Rectal smooth muscle tissue (tissue), 1 donor: ENCODE data around the gene SLC15A4.
"Not testable (repeated sequence)": the region's sequence is repeated elsewhere in the genome, so short reads cannot be mapped to it uniquely, and the experiment has no call there.

Source experiments
- H3K27ac ChIP-seq: one replicate; pipeline ENCODE4 v1.7.0; 2013; ENCODE audit warnings: low read depth, low read length, inconsistent platforms
- H3K27me3 ChIP-seq: one replicate; pipeline ENCODE4 v1.7.0; 2013; ENCODE audit warnings: low read length; ENCODE audit not compliant: control insufficient read depth, insufficient read depth
- H3K36me3 ChIP-seq: one replicate; pipeline ENCODE4 v1.7.0; 2013; ENCODE audit warnings: low read length; ENCODE audit not compliant: control insufficient read depth, insufficient read depth
- H3K4me1 ChIP-seq: one replicate; pipeline ENCODE4 v1.7.0; 2013; ENCODE audit warnings: low read length; ENCODE audit not compliant: control insufficient read depth, insufficient read depth
- H3K4me3 ChIP-seq: one replicate; pipeline ENCODE4 v1.7.0; 2013; ENCODE audit warnings: low read length
- H3K9ac ChIP-seq: one replicate; pipeline ENCODE4 v1.7.0; 2013; ENCODE audit warnings: low read length

Gene SLC15A4

DNA sequence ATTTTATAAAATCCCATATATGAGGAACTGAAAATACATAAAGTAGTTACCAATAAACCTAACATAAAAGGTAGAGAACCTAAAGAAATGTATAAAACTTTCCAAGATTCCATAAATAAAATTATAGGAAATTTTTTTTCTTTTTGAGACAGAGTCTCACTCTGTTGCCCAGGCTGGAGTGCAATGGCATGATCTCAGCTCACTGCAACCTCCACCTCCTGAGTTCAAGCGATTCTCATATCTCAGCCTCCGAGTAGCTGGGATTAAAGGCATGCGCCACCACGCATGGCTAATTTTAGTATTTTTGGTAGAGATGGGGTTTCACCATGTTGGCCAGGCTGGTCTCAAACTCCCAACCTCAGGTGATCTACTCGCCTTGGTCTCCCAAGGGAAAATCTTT, 18.4 kb downstream of the SLC15A4 start:
- H3K36me3 ChIP-seq = peaks cover 21% of the 10 kb centered on the region
- not testable (repeated sequence) for H3K27ac ChIP-seq, H3K27me3 ChIP-seq, H3K4me1 ChIP-seq, H3K9ac ChIP-seq, H3K4me3 ChIP-seq

DNA sequence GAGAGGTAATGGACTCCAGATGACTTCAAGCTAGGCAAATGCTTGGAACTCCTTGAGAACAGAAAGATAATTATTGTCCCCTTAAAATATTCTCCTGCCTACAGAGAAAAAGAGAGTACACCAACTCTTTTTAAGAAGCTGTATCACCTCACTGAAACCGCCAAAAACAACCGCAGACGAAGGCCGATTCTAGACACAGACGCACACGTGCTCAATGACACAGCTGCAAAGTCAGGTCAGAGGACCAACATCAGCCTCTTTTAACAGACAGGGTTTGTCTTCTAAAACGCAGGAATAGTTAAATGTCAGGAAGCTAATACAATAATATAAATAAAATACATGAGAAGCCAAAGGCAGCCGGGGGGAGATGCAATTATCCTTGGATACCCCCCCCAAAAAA, 19.0 kb downstream of the SLC15A4 start:
- peaks cover 21% of the 10 kb centered on the region for H3K36me3 ChIP-seq
- peaks cover 2% of the 10 kb centered on the region for H3K4me1 ChIP-seq
- no peak overlapping the region for H3K4me3 ChIP-seq
- H3K27me3 ChIP-seq = no peaks in the 10 kb centered on the region
- H3K9ac ChIP-seq = no peak overlapping the region
- no peak overlapping the region for H3K27ac ChIP-seq

GRCh38 chr12:128803788-128804187, 20.0 kb downstream of the SLC15A4 start:
- Histone ChIP-seq H3K27me3 (no peaks in the 10 kb centered on the region), H3K4me1 (no peaks in the 10 kb centered on the region), H3K4me3 (no peak overlapping the region), H3K9ac (no peak overlapping the region), H3K36me3 (peaks cover 28% of the 10 kb centered on the region), H3K27ac (no peak overlapping the region)

- no peak overlapping the region for H3K9ac ChIP-seq
- no peaks in the 10 kb centered on the region for H3K27me3 ChIP-seq
- peaks cover 30% of the 10 kb centered on the region for H3K36me3 ChIP-seq
- H3K27ac ChIP-seq = no peak overlapping the region
- H3K4me3 ChIP-seq = no peak overlapping the region
- no peaks in the 10 kb centered on the region for H3K4me1 ChIP-seq
These were observed 21.0 kb downstream of the SLC15A4 start for GRCh38 chr12:128802756-128803155.

DNA sequence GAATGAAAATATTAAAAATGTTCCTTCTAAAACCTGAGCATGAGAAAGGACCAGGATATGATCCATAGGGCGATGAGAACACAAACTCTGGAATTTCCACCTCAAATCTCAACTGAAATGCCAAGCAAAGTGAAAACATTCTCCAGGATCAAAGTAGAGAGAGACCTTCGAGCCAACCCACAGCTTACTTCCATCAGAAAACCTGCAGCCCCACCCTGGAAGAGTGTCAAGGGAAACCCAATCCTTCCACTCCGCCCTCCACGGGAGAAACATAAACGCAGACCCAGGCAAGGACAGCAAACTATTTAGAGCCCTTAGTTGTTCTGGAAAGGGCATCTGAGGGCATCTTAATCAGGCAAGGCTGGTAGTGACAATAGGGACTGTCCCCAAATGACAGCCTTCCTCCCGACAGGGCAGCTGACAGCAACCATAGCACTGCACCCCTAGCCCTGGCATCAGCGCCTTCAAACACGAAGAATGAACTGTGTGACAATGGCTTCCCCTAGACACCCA, 21.8 kb downstream of the SLC15A4 start:
- Histone ChIP-seq H3K9ac (no peak overlapping the region), H3K4me1 (no peaks in the 10 kb centered on the region), H3K27me3 (no peaks in the 10 kb centered on the region), H3K27ac (no peak overlapping the region), H3K4me3 (no peak overlapping the region), H3K36me3 (peaks cover 33% of the 10 kb centered on the region)

DNA sequence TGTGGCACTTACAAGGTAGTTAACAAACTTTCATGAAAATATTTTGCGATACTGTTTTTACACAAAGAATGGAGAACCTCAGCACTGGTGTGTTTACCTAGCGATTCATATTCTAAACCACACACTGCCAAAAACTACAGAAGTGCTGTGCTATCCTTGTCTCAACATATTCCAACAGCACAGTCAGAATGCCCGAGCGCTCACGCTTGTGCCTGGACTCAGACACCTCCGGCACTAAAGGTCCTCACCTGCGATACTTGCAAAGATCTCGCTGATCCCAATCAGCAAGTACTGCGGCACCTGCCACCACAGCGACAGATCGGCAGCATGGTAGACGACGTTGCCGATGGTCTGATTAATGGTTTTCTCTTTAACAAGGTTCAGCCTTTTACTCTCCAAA, 23.2 kb downstream of the SLC15A4 start:
- Histone ChIP-seq H3K36me3 (peaks cover 35% of the 10 kb centered on the region), H3K27ac (no peak overlapping the region), H3K4me1 (no peaks in the 10 kb centered on the region)

GRCh38 chr12:128798571-128799341, 25.0 kb downstream of the SLC15A4 start:
- peaks cover 35% of the 10 kb centered on the region for H3K36me3 ChIP-seq

More for the DNA sequence above, 23.2 kb downstream of the SLC15A4 start:
- Histone ChIP-seq H3K4me3 (no peak overlapping the region), H3K27me3 (no peaks in the 10 kb centered on the region), H3K9ac (no peak overlapping the region)

DNA sequence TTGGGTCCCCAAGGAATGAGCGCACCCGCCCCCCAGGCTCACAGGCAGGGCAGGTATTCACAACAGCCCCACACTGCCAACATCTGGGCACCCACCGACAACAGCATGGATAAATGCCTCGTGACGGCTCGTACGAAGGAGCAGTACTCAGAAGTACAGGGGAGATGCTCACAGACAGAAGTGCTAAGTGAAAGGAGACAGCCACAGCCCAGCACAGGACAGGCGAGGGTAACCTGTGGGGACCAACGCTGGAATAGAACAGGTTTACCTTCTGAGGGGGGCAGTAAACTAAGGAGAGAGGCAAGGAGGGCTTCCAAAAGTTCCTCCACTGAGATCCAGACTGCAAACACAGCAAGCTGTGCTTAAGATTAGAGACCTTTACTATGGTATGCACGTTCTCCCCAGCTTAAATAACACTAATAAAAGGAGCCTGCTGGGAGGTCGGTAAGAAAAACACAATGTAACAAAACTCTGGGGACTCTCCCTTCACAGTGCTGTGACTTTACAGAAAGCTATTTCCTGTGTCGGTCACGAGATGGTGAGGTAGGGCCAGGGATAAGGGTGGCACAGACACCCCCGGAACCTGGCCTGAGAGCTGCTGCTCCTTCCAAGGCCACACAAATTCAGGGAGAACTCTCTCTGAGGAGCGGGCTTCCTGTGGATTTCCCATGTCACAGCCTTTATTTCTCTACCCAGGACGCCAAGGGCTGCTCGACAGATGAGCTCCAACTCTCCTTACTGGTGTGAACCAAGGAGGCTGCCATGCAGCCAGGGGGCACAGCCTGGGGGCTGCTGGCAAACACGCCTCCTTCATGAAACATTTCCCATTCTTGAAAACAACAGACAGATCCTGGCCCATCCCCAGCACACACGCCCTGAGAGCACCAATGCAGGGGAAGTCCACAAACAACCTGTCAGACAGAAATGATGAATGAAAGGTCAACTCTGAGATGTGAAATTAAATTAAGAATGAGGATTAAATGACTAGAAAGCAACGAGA, 26.3 kb downstream of the SLC15A4 start:
- Histone ChIP-seq H3K27ac (no peak overlapping the region), H3K4me3 (no peak overlapping the region), H3K36me3 (peaks cover 25% of the 10 kb centered on the region), H3K27me3 (no peaks in the 10 kb centered on the region), H3K4me1 (no peaks in the 10 kb centered on the region), H3K9ac (no peak overlapping the region)

More at GRCh38 chr12:128798571-128799341, 25.0 kb downstream of the SLC15A4 start:
- H3K27me3 ChIP-seq = no peaks in the 10 kb centered on the region
- H3K9ac ChIP-seq = no peak overlapping the region
- no peaks in the 10 kb centered on the region for H3K4me1 ChIP-seq
- H3K27ac ChIP-seq = no peak overlapping the region
- no peak overlapping the region for H3K4me3 ChIP-seq

- H3K4me3 ChIP-seq = no peak overlapping the region
- peaks cover 29% of the 10 kb centered on the region for H3K36me3 ChIP-seq
- no peak overlapping the region for H3K27ac ChIP-seq
- H3K9ac ChIP-seq = no peak overlapping the region
- no peaks in the 10 kb centered on the region for H3K27me3 ChIP-seq
- no peaks in the 10 kb centered on the region for H3K4me1 ChIP-seq
These were observed 27.2 kb downstream of the SLC15A4 start for GRCh38 chr12:128796439-128797118.

- no peaks in the 10 kb centered on the region for H3K27me3 ChIP-seq
- peaks cover 29% of the 10 kb centered on the region for H3K36me3 ChIP-seq
- H3K27ac ChIP-seq = no peak overlapping the region
- H3K4me1 ChIP-seq = no peaks in the 10 kb centered on the region
- no peak overlapping the region for H3K4me3 ChIP-seq
- H3K9ac ChIP-seq = no peak overlapping the region
These were observed 28.0 kb downstream of the SLC15A4 start for GRCh38 chr12:128795530-128796361.

- Histone ChIP-seq H3K27ac (no peak overlapping the region), H3K9ac (no peak overlapping the region), H3K36me3 (peaks cover 29% of the 10 kb centered on the region), H3K4me1 (no peaks in the 10 kb centered on the region), H3K4me3 (no peak overlapping the region), H3K27me3 (no peaks in the 10 kb centered on the region)
These were observed 28.9 kb downstream of the SLC15A4 start for GRCh38 chr12:128794661-128795529.
